Parathyroid adenoma (tissue), 2 donors: ENCODE data around the gene GABRR3.

Source experiments
- H2AFZ ChIP-seq: fragments of 300-600 bp; sonication (generic); one replicate; pipeline ENCODE4 v1.7.0; 2017; ENCODE audit warnings: antibody characterized with exemption, mild to moderate bottlenecking
- H3K27ac ChIP-seq: fragments of 300-600 bp; sonication (generic); one replicate; pipeline ENCODE4 v1.7.0; 2017
- H3K27me3 ChIP-seq: fragments of 300-600 bp; sonication (generic); one replicate; pipeline ENCODE4 v1.7.0; 2017; ENCODE audit warnings: low read length; ENCODE audit not compliant: control insufficient read depth, insufficient read depth
- H3K36me3 ChIP-seq: fragments of 300-600 bp; sonication (generic); one replicate; pipeline ENCODE4 v1.7.0; 2017; ENCODE audit warnings: low read length; ENCODE audit not compliant: control insufficient read depth, insufficient read depth
- H3K4me1 ChIP-seq: fragments of 300-600 bp; sonication (generic); one replicate; pipeline ENCODE4 v1.7.0; 2017; ENCODE audit warnings: control low read depth
- H3K4me2 ChIP-seq: fragments of 300-600 bp; sonication (generic); one replicate; pipeline ENCODE4 v1.7.0; 2017; ENCODE audit warnings: low read length
- H3K4me3 ChIP-seq: fragments of 300-600 bp; sonication (generic); one replicate; pipeline ENCODE4 v1.7.0; 2017; ENCODE audit warnings: low read depth, low read length
- H3K79me2 ChIP-seq: fragments of 300-600 bp; sonication (generic); one replicate; pipeline ENCODE4 v1.7.0; 2017; ENCODE audit warnings: control low read depth
- H3K9ac ChIP-seq: fragments of 300-600 bp; sonication (generic); one replicate; pipeline ENCODE4 v1.7.0; 2017; ENCODE audit warnings: mild to moderate bottlenecking
- H3K9me3 ChIP-seq: fragments of 300-600 bp; sonication (generic); one replicate; pipeline ENCODE4 v1.7.0; 2017; ENCODE audit warnings: low read length; ENCODE audit not compliant: control insufficient read depth
- TF ChIP-seq, protein P1 (sequence below): fragments of 300-600 bp; sonication (generic); IDR thresholded peaks from one replicate; pipeline ENCODE4 v1.7.0; 2017; ENCODE audit warnings: antibody characterized with exemption, mild to moderate bottlenecking
- donor health status: primary hyperparathyroidism.

The GABRR3 gene

DNA sequence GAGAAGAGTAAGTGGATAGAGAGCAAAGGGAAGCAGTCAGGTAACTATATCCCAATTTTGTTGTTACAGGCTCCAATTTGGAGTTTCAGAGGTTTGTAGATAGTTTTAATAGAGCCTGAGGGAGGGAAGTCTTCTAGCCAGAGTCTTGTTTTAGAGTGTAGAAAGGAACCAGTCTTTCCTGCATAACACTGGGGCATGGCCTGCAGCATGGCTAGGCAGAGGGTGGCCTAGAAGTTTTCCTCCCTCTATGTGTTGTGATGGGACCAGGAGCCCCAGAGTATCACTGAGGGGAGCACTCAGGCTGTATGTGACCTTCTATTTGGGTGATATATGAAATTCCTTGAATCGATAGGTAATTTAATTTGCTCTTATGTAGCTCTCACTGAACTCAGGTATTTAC lies 22.5 kb upstream of the GABRR3 start:
- Histone ChIP-seq H3K9me3 (no peaks in the 10 kb centered on the region), H3K4me2 (no peak overlapping the region), H3K9ac (no peak overlapping the region), H3K27ac (no peak overlapping the region), H3K4me3 (no peak overlapping the region), H2AFZ (no peak overlapping the region), H3K36me3 (no peaks in the 10 kb centered on the region), H3K4me1 (no peaks in the 10 kb centered on the region), H3K27me3 (no peaks in the 10 kb centered on the region), H3K79me2 (no peaks in the 10 kb centered on the region)
- TF ChIP-seq, protein P1, sequence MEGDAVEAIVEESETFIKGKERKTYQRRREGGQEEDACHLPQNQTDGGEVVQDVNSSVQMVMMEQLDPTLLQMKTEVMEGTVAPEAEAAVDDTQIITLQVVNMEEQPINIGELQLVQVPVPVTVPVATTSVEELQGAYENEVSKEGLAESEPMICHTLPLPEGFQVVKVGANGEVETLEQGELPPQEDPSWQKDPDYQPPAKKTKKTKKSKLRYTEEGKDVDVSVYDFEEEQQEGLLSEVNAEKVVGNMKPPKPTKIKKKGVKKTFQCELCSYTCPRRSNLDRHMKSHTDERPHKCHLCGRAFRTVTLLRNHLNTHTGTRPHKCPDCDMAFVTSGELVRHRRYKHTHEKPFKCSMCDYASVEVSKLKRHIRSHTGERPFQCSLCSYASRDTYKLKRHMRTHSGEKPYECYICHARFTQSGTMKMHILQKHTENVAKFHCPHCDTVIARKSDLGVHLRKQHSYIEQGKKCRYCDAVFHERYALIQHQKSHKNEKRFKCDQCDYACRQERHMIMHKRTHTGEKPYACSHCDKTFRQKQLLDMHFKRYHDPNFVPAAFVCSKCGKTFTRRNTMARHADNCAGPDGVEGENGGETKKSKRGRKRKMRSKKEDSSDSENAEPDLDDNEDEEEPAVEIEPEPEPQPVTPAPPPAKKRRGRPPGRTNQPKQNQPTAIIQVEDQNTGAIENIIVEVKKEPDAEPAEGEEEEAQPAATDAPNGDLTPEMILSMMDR, result no peak

DNA sequence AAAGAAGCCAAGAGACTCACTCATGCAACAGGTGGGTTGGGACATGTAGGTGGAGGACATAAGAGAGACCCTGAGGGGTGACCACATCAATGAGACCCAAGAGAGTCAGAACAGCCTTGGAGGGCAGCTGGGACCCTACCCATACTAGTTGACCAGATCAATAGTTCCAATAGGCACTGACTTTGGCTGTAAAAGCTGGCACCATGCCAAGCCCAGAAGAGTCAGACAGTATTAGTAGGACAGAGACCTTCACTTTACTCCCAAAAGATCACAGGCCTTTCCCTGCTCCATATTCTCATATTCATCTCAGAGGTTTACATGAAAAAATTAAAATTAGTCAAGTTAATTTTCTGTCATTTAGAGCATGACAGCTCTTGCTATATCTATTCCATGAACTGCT lies 20.9 kb upstream of the GABRR3 start:
- no peak overlapping the region for H2AFZ ChIP-seq
- TF ChIP-seq, protein P1, result no peak
- no peaks in the 10 kb centered on the region for H3K9me3 ChIP-seq
- no peaks in the 10 kb centered on the region for H3K36me3 ChIP-seq
- no peak overlapping the region for H3K27ac ChIP-seq
- H3K9ac ChIP-seq, result no peak overlapping the region
- H3K4me2 ChIP-seq, result no peak overlapping the region
- H3K79me2 ChIP-seq, result no peaks in the 10 kb centered on the region
- no peaks in the 10 kb centered on the region for H3K4me1 ChIP-seq
- H3K27me3 ChIP-seq, result no peaks in the 10 kb centered on the region
- no peak overlapping the region for H3K4me3 ChIP-seq

DNA sequence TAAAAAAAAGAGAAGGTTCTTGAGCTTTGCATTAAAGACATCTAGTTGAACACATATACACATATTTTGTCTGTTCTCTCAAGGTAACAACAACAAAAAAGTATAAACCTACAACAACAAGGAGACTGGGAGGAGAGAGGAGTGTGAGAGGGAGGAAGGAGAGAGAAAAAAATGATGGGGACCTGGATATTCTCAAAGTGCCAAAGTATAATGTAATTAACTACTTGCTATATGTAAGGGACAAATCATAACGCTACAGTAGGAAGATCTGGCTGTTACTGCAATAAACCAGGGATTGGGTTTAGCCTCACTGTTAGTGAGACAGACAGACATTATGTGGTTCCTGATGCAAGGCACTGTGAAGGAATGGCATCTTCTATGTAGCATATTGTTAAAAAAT lies 14.2 kb upstream of the GABRR3 start:
- no peaks in the 10 kb centered on the region for H3K9me3 ChIP-seq
- H3K4me3 ChIP-seq, result no peak overlapping the region
- TF ChIP-seq, protein P1, result no peak
- H3K4me2 ChIP-seq, result no peak overlapping the region
- no peaks in the 10 kb centered on the region for H3K27me3 ChIP-seq
- no peaks in the 10 kb centered on the region for H3K36me3 ChIP-seq
- H3K27ac ChIP-seq, result no peak overlapping the region
- H2AFZ ChIP-seq, result no peak overlapping the region
- no peaks in the 10 kb centered on the region for H3K79me2 ChIP-seq
- H3K4me1 ChIP-seq, result no peaks in the 10 kb centered on the region
- H3K9ac ChIP-seq, result no peak overlapping the region

DNA sequence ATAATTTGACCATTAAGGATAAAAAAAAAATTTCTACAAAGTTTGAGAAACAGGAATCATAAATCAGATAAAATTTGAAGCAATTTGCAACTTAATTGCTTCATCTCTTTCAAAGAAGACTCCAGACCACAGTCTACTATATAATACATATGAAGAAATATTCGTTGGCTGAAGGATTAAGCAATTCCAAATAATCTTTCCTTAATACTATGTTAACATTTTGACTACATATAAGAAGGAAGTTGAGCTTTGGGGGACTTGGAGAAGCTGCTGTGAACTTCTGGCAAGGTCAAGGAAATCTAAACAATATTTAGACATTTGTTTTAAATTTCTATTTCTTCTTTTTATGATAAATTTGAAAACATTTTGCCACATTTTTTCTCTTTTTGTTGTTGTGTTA lies 13.5 kb upstream of the GABRR3 start:
- H3K36me3 ChIP-seq, result no peaks in the 10 kb centered on the region
- no peak overlapping the region for H3K27ac ChIP-seq
- no peak overlapping the region for H3K9ac ChIP-seq
- H3K4me2 ChIP-seq, result no peak overlapping the region
- TF ChIP-seq, protein P1, result no peak
- no peaks in the 10 kb centered on the region for H3K9me3 ChIP-seq
- H3K4me1 ChIP-seq, result no peaks in the 10 kb centered on the region
- no peak overlapping the region for H3K4me3 ChIP-seq
- no peak overlapping the region for H2AFZ ChIP-seq
- H3K79me2 ChIP-seq, result no peaks in the 10 kb centered on the region
- H3K27me3 ChIP-seq, result no peaks in the 10 kb centered on the region

DNA sequence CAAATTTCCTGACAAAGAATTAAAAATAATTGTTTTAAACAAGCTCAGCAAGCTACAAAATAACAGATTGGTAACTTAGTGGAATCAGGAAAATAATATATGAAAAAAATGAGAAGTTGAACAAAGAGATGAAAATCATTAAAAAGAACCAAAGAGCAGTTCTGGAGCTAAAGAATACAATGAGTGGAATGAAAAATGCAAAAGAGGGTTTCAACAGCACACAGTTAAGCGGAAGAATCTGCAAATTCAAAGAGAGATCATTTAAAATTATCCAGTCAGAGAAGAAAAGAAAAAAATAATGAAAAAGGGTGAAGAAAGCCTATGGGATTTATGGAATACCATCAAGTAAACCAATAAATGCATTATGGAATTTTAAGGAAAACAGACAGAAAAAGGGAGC lies 6.2 kb upstream of the GABRR3 start:
- no peak overlapping the region for H2AFZ ChIP-seq
- H3K9ac ChIP-seq, result no peak overlapping the region
- no peaks in the 10 kb centered on the region for H3K4me1 ChIP-seq
- H3K36me3 ChIP-seq, result no peaks in the 10 kb centered on the region
- H3K4me3 ChIP-seq, result no peak overlapping the region
- no peak overlapping the region for H3K4me2 ChIP-seq
- no peaks in the 10 kb centered on the region for H3K9me3 ChIP-seq
- H3K79me2 ChIP-seq, result no peaks in the 10 kb centered on the region
- H3K27me3 ChIP-seq, result no peaks in the 10 kb centered on the region
- TF ChIP-seq, protein P1, result no peak
- no peak overlapping the region for H3K27ac ChIP-seq
